ENCODE data around the gene DNAH2.

DNA sequence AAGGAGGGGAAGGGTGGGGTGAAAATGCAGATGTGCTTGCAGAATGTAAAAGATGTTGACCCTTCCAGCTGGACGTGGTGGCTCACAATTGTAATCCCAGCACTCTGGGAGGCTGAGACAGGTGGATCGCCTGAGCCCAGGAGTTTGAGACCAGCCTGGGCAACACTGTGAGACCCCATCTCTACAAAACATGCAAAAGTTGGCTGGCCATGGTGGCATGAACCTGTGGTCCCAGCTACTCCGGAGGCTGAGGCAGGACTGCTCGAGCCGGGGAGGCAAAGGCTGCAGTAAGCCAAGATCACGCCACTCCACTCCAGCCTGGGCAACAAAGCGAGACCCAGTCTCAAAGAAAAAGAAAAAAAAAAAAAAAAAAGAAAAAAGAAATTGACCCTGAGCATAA is 49.1 kb upstream of the DNAH2 start:
- TF ChIP-seq ZNF791 (tag by site-specific recombination; IDR thresholded peaks at IDR 0.05) (no peak), ZNF529 (tag by site-specific recombination; IDR thresholded peaks at IDR 0.05; ENCODE audit: insufficient replicate concordance) (no peak), ZNF747 (tag by site-specific recombination; IDR thresholded peaks at IDR 0.05) (no peak), ZBTB20 (tag by site-specific recombination; IDR thresholded peaks at IDR 0.05) (no peak)

All from HEK293 (cell line).